Fibroblast of lung (primary cell): ENCODE results near the gene HDAC4. TPM values are rescaled to one million over a fixed set of nuclear protein-coding genes. Genes with fewer than 3 reads are reported as not detected.

ENCODE experiments used
- DNase-seq, 2 donors: peaks; one replicate each; pipeline versions ENCODE4 v3.0.0 to v3.0.0-alpha.2; 2010; ENCODE audit warnings: low read depth in 2 of 2
- H2AFZ ChIP-seq: 2 replicates; pipeline ENCODE4 v1.5.1; 2012; ENCODE audit warnings: low read length, control low read depth, inconsistent platforms
- H3K27ac ChIP-seq: 2 replicates; pipeline ENCODE4 v1.5.1; 2011; ENCODE audit warnings: low read length, control low read depth; ENCODE audit not compliant: insufficient read depth
- H3K27me3 ChIP-seq: 2 replicates; pipeline ENCODE4 v1.5.1; 2011; ENCODE audit warnings: mild to moderate bottlenecking, low read length; ENCODE audit not compliant: control insufficient read depth, insufficient read depth
- H3K36me3 ChIP-seq: 2 replicates; pipeline ENCODE4 v1.5.1; 2011; ENCODE audit warnings: low read length; ENCODE audit not compliant: control insufficient read depth, insufficient read depth
- H3K4me1 ChIP-seq: 2 replicates; pipeline ENCODE4 v1.5.1; 2011; ENCODE audit warnings: low read length; ENCODE audit not compliant: control insufficient read depth, insufficient read depth; ENCODE audit errors: extremely low read depth
- H3K4me2 ChIP-seq: 2 replicates; pipeline ENCODE4 v1.5.1; 2011; ENCODE audit warnings: low read length, control low read depth; ENCODE audit not compliant: insufficient read depth; ENCODE audit errors: extremely low read depth
- H3K4me3 ChIP-seq, 4 experiments: fragments of 200-600 bp in 1 of 4; sonication (generic) in 1 of 4; replicated peaks in 1 of 4; 2 replicates each; pipeline ENCODE4 v1.5.1; 2011 to 2016; ENCODE audit warnings: low read length in 4 of 4, low read depth in 3 of 4, mild to moderate bottlenecking in 3 of 4, control low read depth in 2 of 4, inconsistent platforms in 1 of 4, mixed read lengths in 1 of 4; ENCODE audit not compliant: insufficient read depth in 1 of 4; ENCODE audit errors: control extremely low read depth in 1 of 4
- H3K79me2 ChIP-seq: 2 replicates; pipeline ENCODE4 v1.5.1; 2012; ENCODE audit warnings: mild to moderate bottlenecking, low read length, inconsistent platforms; ENCODE audit not compliant: control insufficient read depth, insufficient read depth
- H3K9ac ChIP-seq: 2 replicates; pipeline ENCODE4 v1.5.1; 2011; ENCODE audit warnings: mild to moderate bottlenecking, low read length, control low read depth; ENCODE audit not compliant: insufficient read depth
- H3K9me3 ChIP-seq: 2 replicates; pipeline ENCODE4 v1.5.1; 2012; ENCODE audit warnings: low read depth, low read length; ENCODE audit not compliant: control insufficient read depth, insufficient read depth
- H4K20me1 ChIP-seq: 2 replicates; pipeline ENCODE4 v1.5.1; 2011; ENCODE audit warnings: low read length; ENCODE audit not compliant: control insufficient read depth, insufficient read depth; ENCODE audit errors: extremely low read depth
- EZH2 ChIP-seq: IDR thresholded peaks from 2 replicates; pipeline ENCODE4 v1.5.1; 2012; ENCODE audit warnings: low read length, control low read depth, mild to moderate bottlenecking; ENCODE audit errors: missing control alignments
- polyA plus RNA-seq, 2 donors: library from polyadenylated mRNA; depleted of rRNA in 1 of 2; stranded (reverse) in 1 of 2; unstranded in 1 of 2; fragments of >200 nt; gene quantifications; 2 replicates each; pipeline ENCODE4 v1.2.1, GENCODE V29; 2011 to 2012; ENCODE audit warnings: missing spikeins in 1 of 2
- total RNA-seq: library from RNA; depleted of rRNA; stranded (reverse); fragments of >200 nt; gene quantifications from 2 replicates; pipeline ENCODE4 v1.2.1, GENCODE V29; 2014
- TF ChIP-seq, protein P1 (sequence below), 2 donors: IDR thresholded peaks in 1 of 2; conservative IDR thresholded peaks in 1 of 2; 1 replicate in 1 of 2; 2 replicates in 1 of 2; pipeline ENCODE4 v1.5.1; 2011 to 2012; ENCODE audit warnings: low read length in 2 of 2, control low read depth in 1 of 2, inconsistent platforms in 1 of 2, low read depth in 1 of 2, mild to moderate bottlenecking in 1 of 2

The HDAC4 gene
- total and polyA plus RNA-seq, 2 donors (not counting 1 experiment from before 2014, with no cell fraction given): 7.4 to 19.8 TPM

DNA sequence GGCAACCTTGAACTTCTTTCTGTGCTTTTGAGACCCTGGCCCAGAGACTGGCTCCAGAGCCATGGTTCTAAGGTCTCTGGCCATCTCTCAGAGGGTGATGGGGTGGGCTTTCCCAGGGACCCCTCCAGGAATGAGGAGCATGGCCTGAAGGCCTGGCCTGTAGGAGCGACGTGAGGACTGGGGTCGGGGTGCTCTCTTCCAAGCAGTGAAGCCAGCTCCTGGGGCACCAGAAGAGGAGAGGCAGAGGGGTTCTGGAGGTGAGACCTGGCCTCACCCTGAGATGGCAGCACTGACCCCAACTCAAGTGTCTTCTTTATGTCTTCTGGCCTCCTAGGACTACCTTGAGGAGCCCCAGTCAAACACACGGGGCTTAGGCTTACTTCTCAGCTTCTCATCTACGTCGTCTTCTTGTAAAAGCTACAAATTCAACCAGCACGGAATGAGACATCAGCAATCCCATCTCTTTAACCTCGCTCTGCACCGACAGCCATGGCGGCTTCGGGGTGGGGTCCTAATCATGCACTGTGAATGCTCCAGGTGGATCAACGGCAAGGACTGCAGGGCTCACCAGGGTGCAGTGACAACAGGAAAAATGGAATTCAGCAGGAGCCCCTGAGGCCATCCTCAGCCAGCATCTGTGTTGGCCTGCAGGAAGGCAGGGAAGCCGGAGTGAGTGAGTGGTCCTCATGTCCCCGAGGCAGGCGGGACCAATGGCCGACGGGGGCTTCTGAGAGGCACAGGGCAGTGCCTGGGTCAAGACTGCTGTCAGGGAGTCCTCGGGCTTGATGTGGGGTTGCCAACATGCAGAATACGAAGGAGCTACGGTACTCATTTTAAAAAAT is 214.1 kb downstream of the HDAC4 start:
- no peak overlapping the region for H3K4me3 ChIP-seq
- no peak overlapping the region for H3K9ac ChIP-seq
- no peak overlapping the region for H3K27ac ChIP-seq
- no peak for TF ChIP-seq EZH2
- TF ChIP-seq, protein P1, sequence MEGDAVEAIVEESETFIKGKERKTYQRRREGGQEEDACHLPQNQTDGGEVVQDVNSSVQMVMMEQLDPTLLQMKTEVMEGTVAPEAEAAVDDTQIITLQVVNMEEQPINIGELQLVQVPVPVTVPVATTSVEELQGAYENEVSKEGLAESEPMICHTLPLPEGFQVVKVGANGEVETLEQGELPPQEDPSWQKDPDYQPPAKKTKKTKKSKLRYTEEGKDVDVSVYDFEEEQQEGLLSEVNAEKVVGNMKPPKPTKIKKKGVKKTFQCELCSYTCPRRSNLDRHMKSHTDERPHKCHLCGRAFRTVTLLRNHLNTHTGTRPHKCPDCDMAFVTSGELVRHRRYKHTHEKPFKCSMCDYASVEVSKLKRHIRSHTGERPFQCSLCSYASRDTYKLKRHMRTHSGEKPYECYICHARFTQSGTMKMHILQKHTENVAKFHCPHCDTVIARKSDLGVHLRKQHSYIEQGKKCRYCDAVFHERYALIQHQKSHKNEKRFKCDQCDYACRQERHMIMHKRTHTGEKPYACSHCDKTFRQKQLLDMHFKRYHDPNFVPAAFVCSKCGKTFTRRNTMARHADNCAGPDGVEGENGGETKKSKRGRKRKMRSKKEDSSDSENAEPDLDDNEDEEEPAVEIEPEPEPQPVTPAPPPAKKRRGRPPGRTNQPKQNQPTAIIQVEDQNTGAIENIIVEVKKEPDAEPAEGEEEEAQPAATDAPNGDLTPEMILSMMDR (conservative IDR thresholded peaks at IDR 0.05 in 1 of 2, IDR thresholded peaks at IDR 0.05 in 1 of 2; ENCODE audit: low read depth in 1 of 2, low read length in 2 of 2): no peak
- peaks cover 4% of the 10 kb centered on the region for H3K36me3 ChIP-seq
- no peak for DNase-seq
- no peaks in the 10 kb centered on the region for H3K79me2 ChIP-seq
- no peaks in the 10 kb centered on the region for H3K27me3 ChIP-seq
- H3K4me1 ChIP-seq: no peaks in the 10 kb centered on the region
- H3K9me3 ChIP-seq: no peaks in the 10 kb centered on the region
- H3K4me2 ChIP-seq: no peak overlapping the region
- H4K20me1 ChIP-seq: no peaks in the 10 kb centered on the region
- no peak overlapping the region for H2AFZ ChIP-seq

DNA sequence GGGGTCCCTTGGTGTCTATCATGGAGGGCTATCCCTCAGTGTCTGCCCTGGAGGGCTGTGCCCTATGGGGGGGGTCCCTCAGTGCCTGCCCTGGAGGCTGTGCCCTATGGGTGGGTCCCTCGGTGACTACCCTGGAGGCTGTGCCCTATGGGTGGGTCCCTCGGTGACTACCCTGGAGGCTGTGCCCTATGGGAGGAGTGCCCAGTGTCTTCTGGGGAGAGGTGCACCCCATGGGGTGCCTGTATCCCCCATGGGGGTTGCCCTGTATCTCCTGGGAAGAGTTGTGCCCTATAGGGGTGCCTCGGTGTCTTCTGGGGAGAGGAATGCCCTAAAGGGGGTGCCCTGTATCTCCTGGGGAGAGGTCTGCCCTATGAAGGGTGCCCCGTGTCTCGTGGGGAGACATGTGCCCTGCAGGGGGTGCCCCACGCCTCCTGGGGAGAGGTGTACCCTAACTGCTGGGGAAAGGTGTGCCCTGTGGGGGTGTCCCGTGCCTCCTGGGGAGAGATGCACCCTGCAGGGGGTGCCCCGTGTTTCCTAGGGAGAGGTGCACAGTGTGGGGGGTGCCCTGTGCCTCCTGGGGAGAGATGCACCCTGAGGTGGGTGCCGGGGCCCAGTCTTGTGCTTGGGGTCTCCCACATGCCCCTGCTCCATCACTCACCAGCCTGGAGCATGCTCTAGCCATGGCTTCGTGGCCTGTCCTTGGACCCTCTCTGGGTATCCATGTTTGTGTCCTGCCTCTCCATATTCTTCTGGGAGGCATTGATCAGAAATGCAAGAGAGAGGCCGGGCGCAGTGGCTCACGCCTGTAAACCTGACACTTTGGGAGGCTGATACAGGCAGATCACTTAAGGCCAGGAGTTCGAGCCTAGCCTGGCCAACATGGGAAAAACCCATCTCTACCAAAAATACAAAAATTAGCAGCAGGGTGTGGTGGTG is 215.6 kb downstream of the HDAC4 start:
- TF ChIP-seq, protein P1 (conservative IDR thresholded peaks at IDR 0.05 in 1 of 2, IDR thresholded peaks at IDR 0.05 in 1 of 2; ENCODE audit: low read depth in 1 of 2, low read length in 2 of 2): no peak
- TF ChIP-seq EZH2: no peak

DNA sequence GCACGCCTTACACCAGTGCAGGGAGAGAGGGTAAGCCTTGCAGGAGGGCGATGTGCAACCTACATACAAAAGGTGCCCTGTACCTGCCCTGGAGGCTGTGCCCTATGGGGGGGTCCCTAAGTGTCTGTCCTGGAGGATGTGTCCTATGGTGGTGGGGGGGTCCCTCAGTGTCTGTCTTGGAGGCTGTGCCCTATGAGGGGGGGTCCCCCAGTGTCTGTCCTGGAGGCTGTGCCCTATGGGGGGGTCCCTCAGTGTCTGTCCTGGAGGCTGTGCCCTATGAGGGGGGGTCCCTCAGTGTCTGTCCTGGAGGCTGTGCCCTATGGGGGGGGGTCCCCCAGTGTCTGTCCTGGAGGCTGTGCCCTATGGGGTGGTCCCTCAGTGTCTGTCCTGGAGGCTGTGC is 216.6 kb downstream of the HDAC4 start:
- no peak overlapping the region for H3K4me2 ChIP-seq
- no peaks in the 10 kb centered on the region for H3K4me1 ChIP-seq
- H3K9me3 ChIP-seq: no peaks in the 10 kb centered on the region
- no peaks in the 10 kb centered on the region for H4K20me1 ChIP-seq
- no peak for TF ChIP-seq EZH2
- TF ChIP-seq, protein P1 (conservative IDR thresholded peaks at IDR 0.05 in 1 of 2, IDR thresholded peaks at IDR 0.05 in 1 of 2; ENCODE audit: low read depth in 1 of 2, low read length in 2 of 2): no peak
- H2AFZ ChIP-seq: no peak overlapping the region
- H3K79me2 ChIP-seq: no peaks in the 10 kb centered on the region
- no peak for DNase-seq
- no peak overlapping the region for H3K4me3 ChIP-seq
- peaks cover 4% of the 10 kb centered on the region for H3K36me3 ChIP-seq
- H3K27ac ChIP-seq: no peak overlapping the region
- no peak overlapping the region for H3K9ac ChIP-seq
- H3K27me3 ChIP-seq: no peaks in the 10 kb centered on the region

More for the DNA sequence above, 215.6 kb downstream of the HDAC4 start:
- no peaks in the 10 kb centered on the region for H3K79me2 ChIP-seq
- H4K20me1 ChIP-seq: no peaks in the 10 kb centered on the region
- H3K27me3 ChIP-seq: no peaks in the 10 kb centered on the region
- H3K4me2 ChIP-seq: no peak overlapping the region
- H3K9me3 ChIP-seq: no peaks in the 10 kb centered on the region
- DNase-seq: no peak
- no peaks in the 10 kb centered on the region for H3K4me1 ChIP-seq
- H3K9ac ChIP-seq: no peak overlapping the region
- no peak overlapping the region for H3K27ac ChIP-seq
- H2AFZ ChIP-seq: no peak overlapping the region
- peaks cover 4% of the 10 kb centered on the region for H3K36me3 ChIP-seq
- H3K4me3 ChIP-seq: no peak overlapping the region
